Colonic mucosa (tissue), 4 donors: Measurements from ENCODE around the gene GMPPA. TPM values are rescaled to one million over a fixed set of nuclear protein-coding genes. Genes with fewer than 3 reads are reported as not detected.

Source experiments
- DNase-seq: peaks from one replicate; pipeline ENCODE4 v3.0.0-alpha.2; 2020
- H3K27ac ChIP-seq: fragments of 200-600 bp; one replicate; pipeline ENCODE4 v1.8.0; 2021
- H3K27me3 ChIP-seq: fragments of 200-600 bp; one replicate; pipeline ENCODE4 v1.8.0; 2021
- H3K36me3 ChIP-seq: fragments of 200-600 bp; one replicate; pipeline ENCODE4 v1.8.0; 2021
- H3K4me1 ChIP-seq: fragments of 200-600 bp; one replicate; pipeline ENCODE4 v1.8.0; 2021; ENCODE audit warnings: mild to moderate bottlenecking
- H3K4me3 ChIP-seq: fragments of 200-600 bp; one replicate; pipeline ENCODE4 v1.8.0; 2021
- H3K9ac ChIP-seq, 2 donors: one replicate each; pipeline ENCODE4 v1.7.0; 2013; ENCODE audit warnings: control low read depth in 2 of 2, low read depth in 2 of 2, low read length in 2 of 2
- H3K9me3 ChIP-seq: fragments of 200-600 bp; one replicate; pipeline ENCODE4 v1.8.0; 2021
- CTCF ChIP-seq: fragments of 200-600 bp; IDR thresholded peaks from one replicate; pipeline ENCODE4 v1.8.0; 2022; ENCODE audit warnings: antibody characterized with exemption, mild to moderate bottlenecking
- intact Hi-C: fragments of 100-400 bp; cut with DNase I; formaldehyde crosslinking; loops from one replicate; pipeline ENCODE4 v1.14.1; 2022
- total RNA-seq, 2 donors: library from RNA; stranded (reverse); fragmentation: NEBNext Ultra II Directional in 1 of 2; extraction: Animal tissue kit (Norgen Biotek cat#: 25700) in 1 of 2; gene quantifications; one replicate each; pipeline ENCODE4 v1.2.1, GENCODE V29; 2021
- donor health status: healthy.
- donor health status: DM: no; HTN: no; CAD: no.
- donor health status: DM: no; HTN: no; CAD: no.

The GMPPA gene
- 10 to 100 TPM; 49.7 to 86.1 TPM for total RNA-seq

- H3K4me3 ChIP-seq = peak within 1 kb of the TSS; percentile 60
- H3K4me1 ChIP-seq = no peaks in the 10 kb centered on the region
- intact Hi-C loops = loop anchor here (5.0 kb wide), 1 partner anchor 34 kb away; no protein-coding TSS in a partner anchor
- TF ChIP-seq CTCF = no peak
- H3K27ac ChIP-seq = peak within 1 kb of the TSS; percentile 98
- no peaks in the 10 kb centered on the region for H3K36me3 ChIP-seq
- peaks cover 24% of the 10 kb centered on the region for H3K27me3 ChIP-seq
- no peaks in the 10 kb centered on the region for H3K9me3 ChIP-seq
- peak within 1 kb of the TSS; percentile 92 to 96 for H3K9ac ChIP-seq
- DNase-seq = peak; percentile 99
Measured at GRCh38 chr2:219498280-219499057, at the start of gene GMPPA. TSS of gene GMPPA (plus strand) at chr2:219498891. CDS start at chr2:219499976, 1,085 bp downstream.

DNA sequence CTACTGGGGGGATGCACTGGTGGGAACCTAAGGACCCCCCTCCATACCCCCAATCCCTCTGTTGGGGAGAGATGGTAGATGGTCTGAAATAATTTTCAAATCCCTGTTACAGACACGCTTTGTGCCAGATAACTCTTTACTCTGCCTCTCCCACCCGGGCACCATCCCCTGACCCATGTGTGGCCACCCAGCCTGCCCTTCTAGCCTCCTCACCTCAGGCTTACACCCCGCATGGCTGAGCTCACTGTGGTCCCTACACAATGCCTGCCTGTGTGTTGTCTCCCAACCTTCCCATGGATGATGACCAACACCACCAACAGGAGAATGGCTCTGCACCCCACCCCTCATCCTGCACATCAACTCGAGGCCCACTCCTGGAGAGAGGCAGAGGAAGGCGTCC lies 49.1 kb upstream of the GMPPA start:
- no peak for DNase-seq
- Histone ChIP-seq H3K27ac (no peak overlapping the region), H3K4me1 (no peaks in the 10 kb centered on the region), H3K36me3 (no peaks in the 10 kb centered on the region), H3K9ac (no peak overlapping the region), H3K27me3 (peaks cover 23% of the 10 kb centered on the region), H3K9me3 (no peaks in the 10 kb centered on the region), H3K4me3 (no peak overlapping the region)
- no peak for TF ChIP-seq CTCF
- intact Hi-C loops = no loop called here

- no peak overlapping the region for H3K4me3 ChIP-seq
- DNase-seq = no peak
- H3K27me3 ChIP-seq = peaks cover 23% of the 10 kb centered on the region
- H3K9ac ChIP-seq = no peak overlapping the region
- no peak for TF ChIP-seq CTCF
- no peaks in the 10 kb centered on the region for H3K36me3 ChIP-seq
- no peaks in the 10 kb centered on the region for H3K4me1 ChIP-seq
- no peaks in the 10 kb centered on the region for H3K9me3 ChIP-seq
- peak overlapping the region; percentile 22 for H3K27ac ChIP-seq
- intact Hi-C loops = no loop called here
Measured at GRCh38 chr2:219451661-219452360, 46.9 kb upstream of the GMPPA start.

DNA sequence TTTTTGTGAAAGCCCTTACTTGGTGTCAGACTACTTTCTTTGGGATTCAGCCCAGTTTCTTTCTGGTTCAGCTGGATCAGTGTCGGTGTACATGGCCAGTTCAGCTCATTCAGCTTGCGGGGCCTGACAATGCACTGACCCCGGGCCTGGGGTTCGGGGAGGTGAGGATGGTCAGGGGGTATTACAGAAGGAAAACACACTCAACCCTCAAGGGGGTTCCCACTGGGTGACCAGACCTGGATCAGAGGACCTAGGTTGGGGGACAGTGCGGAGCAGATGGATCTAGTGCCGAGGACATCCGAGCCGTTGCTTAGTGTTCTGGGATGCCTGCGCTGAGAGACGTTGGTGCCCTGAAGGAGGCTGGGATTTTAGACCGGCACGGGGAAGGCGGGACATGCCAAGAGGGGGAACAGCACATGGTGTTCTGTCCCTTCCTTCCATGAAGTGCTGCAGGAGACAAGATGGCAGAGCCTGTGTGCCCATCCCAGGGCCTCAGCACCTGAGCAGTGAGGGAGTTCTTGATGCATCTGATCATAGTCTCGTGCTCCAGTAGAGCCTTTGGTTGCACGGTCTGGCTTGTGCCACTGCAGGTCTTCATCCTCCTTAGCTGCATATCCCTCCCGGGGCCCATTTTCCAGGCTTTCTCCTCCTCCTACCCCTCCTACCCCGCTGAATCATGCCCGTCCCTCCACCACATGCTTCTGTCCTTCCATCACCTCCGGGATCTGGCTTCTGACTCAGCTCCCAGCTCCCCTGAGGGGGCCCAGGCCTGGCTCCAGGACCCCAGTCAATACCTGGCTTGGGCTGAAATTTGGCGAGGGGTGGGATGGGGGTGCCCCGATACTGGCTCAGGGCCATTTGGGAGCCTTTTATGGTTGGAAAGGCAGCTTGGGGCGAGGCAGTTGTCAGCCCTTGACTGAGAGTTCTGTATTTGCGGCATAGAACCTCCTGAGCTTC lies 46.1 kb upstream of the GMPPA start:
- DNase-seq = no peak
- Histone ChIP-seq H3K36me3 (no peaks in the 10 kb centered on the region), H3K27ac (peak overlapping the region; percentile 22), H3K9ac (no peak overlapping the region), H3K27me3 (peaks cover 19% of the 10 kb centered on the region), H3K4me1 (no peaks in the 10 kb centered on the region), H3K9me3 (no peaks in the 10 kb centered on the region), H3K4me3 (no peak overlapping the region)
- TF ChIP-seq CTCF = no peak
- intact Hi-C loops = no loop called here
